Neural cell (in vitro differentiated cells): Measurements from ENCODE around the gene COMT.

Source experiments
- CTCF ChIP-seq: fragments of 450-650 bp; IDR thresholded peaks from 2 replicates; pipeline ENCODE4 v1.5.1; 2014; ENCODE audit warnings: antibody characterized with exemption, mild to moderate bottlenecking, moderate library complexity; ENCODE audit not compliant: poor library complexity, severe bottlenecking
- EP300 ChIP-seq: fragments of 450-650 bp; conservative IDR thresholded peaks from 2 replicates; pipeline ENCODE4 v1.6.1; 2014; ENCODE audit warnings: antibody characterized with exemption, mild to moderate bottlenecking, moderate library complexity; ENCODE audit not compliant: poor library complexity, severe bottlenecking
- EZH2 ChIP-seq: fragments of 200-600, 300-800 bp; shearing (Covaris generic), sonication (generic); IDR thresholded peaks from 2 replicates; pipeline ENCODE4 v1.6.1; 2014; ENCODE audit warnings: antibody characterized with exemption, low read length, borderline replicate concordance, mild to moderate bottlenecking; ENCODE audit not compliant: insufficient read depth, poor library complexity, severe bottlenecking
- MXI1 ChIP-seq: fragments of 450-650 bp; conservative IDR thresholded peaks from 2 replicates; pipeline ENCODE4 v1.6.1; 2014; ENCODE audit warnings: antibody characterized with exemption, mild to moderate bottlenecking; ENCODE audit not compliant: poor library complexity, severe bottlenecking
- POLR2AphosphoS5 ChIP-seq: IDR thresholded peaks from 2 replicates; pipeline ENCODE4 v1.6.1; 2012
- RAD21 ChIP-seq: fragments of 450-650 bp; conservative IDR thresholded peaks from 2 replicates; pipeline ENCODE4 v1.6.1; 2014; ENCODE audit warnings: antibody characterized with exemption, mild to moderate bottlenecking, moderate library complexity
- REST ChIP-seq: IDR thresholded peaks from 2 replicates; pipeline ENCODE4 v1.6.1; 2012; ENCODE audit warnings: borderline replicate concordance
- SMC3 ChIP-seq: fragments of 450-650 bp; conservative IDR thresholded peaks from 2 replicates; pipeline ENCODE4 v1.6.1; 2014; ENCODE audit warnings: antibody characterized with exemption, mild to moderate bottlenecking, moderate library complexity; ENCODE audit not compliant: poor library complexity
- TAF1 ChIP-seq: IDR thresholded peaks from 2 replicates; pipeline ENCODE4 v1.6.1; 2012; ENCODE audit warnings: low read depth

- TF ChIP-seq CTCF (no peak), POLR2AphosphoS5 (no peak), TAF1 (no peak), EZH2 (no peak), EP300 (no peak), RAD21 (no peak), REST (no peak), MXI1 (no peak), SMC3 (no peak)
Observed at GRCh38 chr22:19919701-19920363, 21.7 kb upstream of the COMT start.
